ENCODE measurements around the gene MAST4.

DNA sequence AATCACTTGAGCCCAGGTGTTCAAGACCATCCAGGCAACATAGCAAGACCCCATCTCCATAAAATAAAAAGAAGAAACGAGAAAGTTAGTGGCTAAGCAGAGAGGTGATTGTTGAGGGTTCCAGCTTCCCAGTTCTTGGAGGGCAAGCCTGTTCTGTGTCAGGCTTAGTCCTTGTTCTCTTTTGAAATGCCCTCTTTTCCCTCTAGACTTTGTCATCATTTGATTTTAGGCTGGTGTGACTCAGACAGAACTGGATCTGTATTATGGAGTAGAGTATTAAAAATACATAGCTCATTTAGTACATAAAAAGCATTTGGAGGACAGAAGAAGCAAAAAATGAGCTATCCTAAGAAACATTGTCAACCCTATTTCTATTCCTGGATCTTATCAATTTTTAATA is 441.0 kb downstream of the MAST4 start:
- TF ChIP-seq, protein P1, sequence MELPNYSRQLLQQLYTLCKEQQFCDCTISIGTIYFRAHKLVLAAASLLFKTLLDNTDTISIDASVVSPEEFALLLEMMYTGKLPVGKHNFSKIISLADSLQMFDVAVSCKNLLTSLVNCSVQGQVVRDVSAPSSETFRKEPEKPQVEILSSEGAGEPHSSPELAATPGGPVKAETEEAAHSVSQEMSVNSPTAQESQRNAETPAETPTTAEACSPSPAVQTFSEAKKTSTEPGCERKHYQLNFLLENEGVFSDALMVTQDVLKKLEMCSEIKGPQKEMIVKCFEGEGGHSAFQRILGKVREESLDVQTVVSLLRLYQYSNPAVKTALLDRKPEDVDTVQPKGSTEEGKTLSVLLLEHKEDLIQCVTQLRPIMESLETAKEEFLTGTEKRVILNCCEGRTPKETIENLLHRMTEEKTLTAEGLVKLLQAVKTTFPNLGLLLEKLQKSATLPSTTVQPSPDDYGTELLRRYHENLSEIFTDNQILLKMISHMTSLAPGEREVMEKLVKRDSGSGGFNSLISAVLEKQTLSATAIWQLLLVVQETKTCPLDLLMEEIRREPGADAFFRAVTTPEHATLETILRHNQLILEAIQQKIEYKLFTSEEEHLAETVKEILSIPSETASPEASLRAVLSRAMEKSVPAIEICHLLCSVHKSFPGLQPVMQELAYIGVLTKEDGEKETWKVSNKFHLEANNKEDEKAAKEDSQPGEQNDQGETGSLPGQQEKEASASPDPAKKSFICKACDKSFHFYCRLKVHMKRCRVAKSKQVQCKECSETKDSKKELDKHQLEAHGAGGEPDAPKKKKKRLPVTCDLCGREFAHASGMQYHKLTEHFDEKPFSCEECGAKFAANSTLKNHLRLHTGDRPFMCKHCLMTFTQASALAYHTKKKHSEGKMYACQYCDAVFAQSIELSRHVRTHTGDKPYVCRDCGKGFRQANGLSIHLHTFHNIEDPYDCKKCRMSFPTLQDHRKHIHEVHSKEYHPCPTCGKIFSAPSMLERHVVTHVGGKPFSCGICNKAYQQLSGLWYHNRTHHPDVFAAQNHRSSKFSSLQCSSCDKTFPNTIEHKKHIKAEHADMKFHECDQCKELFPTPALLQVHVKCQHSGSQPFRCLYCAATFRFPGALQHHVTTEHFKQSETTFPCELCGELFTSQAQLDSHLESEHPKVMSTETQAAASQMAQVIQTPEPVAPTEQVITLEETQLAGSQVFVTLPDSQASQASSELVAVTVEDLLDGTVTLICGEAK (IDR thresholded peaks at IDR 0.05), result no peak
- TF ChIP-seq, protein P1 (CRISPR knock-in tag; IDR thresholded peaks at IDR 0.05), result no peak
- no peak for TF ChIP-seq NFYB (CRISPR knock-in tag; IDR thresholded peaks at IDR 0.05)
- TF ChIP-seq ZNF24 (IDR thresholded peaks at IDR 0.05), result no peak
- no peak for TF ChIP-seq MXD1 (CRISPR knock-in tag; IDR thresholded peaks at IDR 0.05)
- TF ChIP-seq SMC3 (IDR thresholded peaks at IDR 0.05; ENCODE audit: low read length), result no peak
- TF ChIP-seq, protein P2, sequence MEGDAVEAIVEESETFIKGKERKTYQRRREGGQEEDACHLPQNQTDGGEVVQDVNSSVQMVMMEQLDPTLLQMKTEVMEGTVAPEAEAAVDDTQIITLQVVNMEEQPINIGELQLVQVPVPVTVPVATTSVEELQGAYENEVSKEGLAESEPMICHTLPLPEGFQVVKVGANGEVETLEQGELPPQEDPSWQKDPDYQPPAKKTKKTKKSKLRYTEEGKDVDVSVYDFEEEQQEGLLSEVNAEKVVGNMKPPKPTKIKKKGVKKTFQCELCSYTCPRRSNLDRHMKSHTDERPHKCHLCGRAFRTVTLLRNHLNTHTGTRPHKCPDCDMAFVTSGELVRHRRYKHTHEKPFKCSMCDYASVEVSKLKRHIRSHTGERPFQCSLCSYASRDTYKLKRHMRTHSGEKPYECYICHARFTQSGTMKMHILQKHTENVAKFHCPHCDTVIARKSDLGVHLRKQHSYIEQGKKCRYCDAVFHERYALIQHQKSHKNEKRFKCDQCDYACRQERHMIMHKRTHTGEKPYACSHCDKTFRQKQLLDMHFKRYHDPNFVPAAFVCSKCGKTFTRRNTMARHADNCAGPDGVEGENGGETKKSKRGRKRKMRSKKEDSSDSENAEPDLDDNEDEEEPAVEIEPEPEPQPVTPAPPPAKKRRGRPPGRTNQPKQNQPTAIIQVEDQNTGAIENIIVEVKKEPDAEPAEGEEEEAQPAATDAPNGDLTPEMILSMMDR (CRISPR knock-in tag; IDR thresholded peaks at IDR 0.05), result no peak
- no peak for TF ChIP-seq FIP1L1 (IDR thresholded peaks at IDR 0.05; ENCODE audit: borderline replicate concordance, insufficient read depth, low read depth, low read length)

Data from HepG2 (cell line).